Activated CD8-positive, alpha-beta memory T cell treated with anti-CD3 and anti-CD28 coated beads, Interleukin-2, amount 50 U/mL, for 4 hours (primary cell): ENCODE measurements around the gene A4GNT.
"Not testable (repeated sequence)": the region's sequence is repeated elsewhere in the genome, so short reads cannot be mapped to it uniquely, and the experiment has no call there.

ENCODE experiments used
- DNase-seq: peaks from one replicate; pipeline ENCODE4 v3.0.0-alpha.2; 2020

The A4GNT gene

GRCh38 chr3:138132239-138132638, at the start of gene A4GNT:
Gene A4GNT (minus strand): TSS chr3:138132390. CDS start chr3:138131256, 1,134 bp downstream.
- DNase-seq, result no peak

- no peak for DNase-seq
Observed at GRCh38 chr3:138180375-138181029, 48.3 kb upstream of the A4GNT start.

GRCh38 chr3:138174421-138175131, 42.4 kb upstream of the A4GNT start, which contains the start of gene DBR1:
Gene DBR1 (minus strand): TSS chr3:138174921. CDS start chr3:138174795, 126 bp downstream.
- peak; percentile 71 for DNase-seq

GRCh38 chr3:138173769-138174420, 41.7 kb upstream of the A4GNT start:
- no peak for DNase-seq

- DNase-seq, result no peak
Observed at GRCh38 chr3:138172625-138173024, 40.4 kb upstream of the A4GNT start.

GRCh38 chr3:138165061-138165460, 32.9 kb upstream of the A4GNT start:
- no peak for DNase-seq

GRCh38 chr3:138157743-138158142, 25.6 kb upstream of the A4GNT start:
- DNase-seq, result no peak

GRCh38 chr3:138154534-138154933, 22.3 kb upstream of the A4GNT start:
- DNase-seq, result no peak

GRCh38 chr3:138148503-138148902, 16.3 kb upstream of the A4GNT start:
- DNase-seq, result no peak

GRCh38 chr3:138142181-138142580, 10.0 kb upstream of the A4GNT start:
- not testable (repeated sequence) for DNase-seq

- no peak for DNase-seq
Observed at GRCh38 chr3:138140940-138141339, 8.8 kb upstream of the A4GNT start.

GRCh38 chr3:138139691-138140090, 7.5 kb upstream of the A4GNT start:
- DNase-seq, result no peak

- DNase-seq, result no peak
Observed at GRCh38 chr3:138137861-138138260, 5.7 kb upstream of the A4GNT start.

GRCh38 chr3:138136201-138136600, 4.0 kb upstream of the A4GNT start:
- no peak for DNase-seq

- DNase-seq, result no peak
Observed at GRCh38 chr3:138135833-138136194, 3.6 kb upstream of the A4GNT start.

- DNase-seq, result no peak
Observed at GRCh38 chr3:138135146-138135832, 3.1 kb upstream of the A4GNT start.

- DNase-seq, result no peak
Observed at GRCh38 chr3:138127636-138128365, 4.4 kb downstream of the A4GNT start.

- no peak for DNase-seq
Observed at GRCh38 chr3:138125548-138126221, 6.5 kb downstream of the A4GNT start.

GRCh38 chr3:138124706-138125355, 7.4 kb downstream of the A4GNT start:
- DNase-seq, result no peak

- no peak for DNase-seq
Observed at GRCh38 chr3:138124188-138124587, 8.0 kb downstream of the A4GNT start.

- no peak for DNase-seq
Observed at GRCh38 chr3:138119423-138119766, 12.8 kb downstream of the A4GNT start.
